Breast epithelium (tissue), 4 donors: Measurements from ENCODE around the gene FBXO33. TPM values are rescaled to one million over a fixed set of nuclear protein-coding genes. Genes with fewer than 3 reads are reported as not detected.

Source experiments
- DNase-seq, 2 donors: peaks; one replicate each; pipeline ENCODE4 v3.0.0-alpha.2; 2019; ENCODE audit warnings: low spot score in 2 of 2
- H3K27ac ChIP-seq, 2 donors: fragments of 200-600 bp; sonication (generic) in 1 of 2; one replicate each; pipeline ENCODE4 v1.5.1; 2016 to 2019; ENCODE audit warnings: mild to moderate bottlenecking in 1 of 2
- H3K27me3 ChIP-seq, 2 donors: fragments of 200-600 bp; sonication (generic) in 1 of 2; one replicate each; pipeline versions ENCODE4 v1.5.1 to v1.6.0; 2017 to 2019; ENCODE audit warnings: control low read depth in 1 of 2, mild to moderate bottlenecking in 1 of 2
- H3K36me3 ChIP-seq: fragments of 200-600 bp; one replicate; pipeline ENCODE4 v1.5.1; 2019
- H3K4me1 ChIP-seq, 2 donors: fragments of 200-600 bp; sonication (generic); one replicate each; pipeline ENCODE4 v1.5.1; 2016 to 2019; ENCODE audit warnings: control low read depth in 1 of 2
- H3K4me3 ChIP-seq, 3 donors: fragments of 200-600 bp; sonication (generic); 1 replicate in 2 of 3; 2 replicates in 1 of 3; pipeline ENCODE4 v1.5.1; 2016 to 2019; ENCODE audit warnings: mild to moderate bottlenecking in 3 of 3, moderate library complexity in 2 of 3
- H3K9me3 ChIP-seq, 2 donors: fragments of 200-600 bp; sonication (generic) in 1 of 2; one replicate each; pipeline ENCODE4 v1.5.1; 2016 to 2019; ENCODE audit warnings: control low read depth in 1 of 2
- POLR2A ChIP-seq: fragments of 450-650 bp; IDR thresholded peaks from one replicate; pipeline ENCODE4 v1.6.1; 2016; ENCODE audit warnings: antibody characterized with exemption, mild to moderate bottlenecking, moderate library complexity
- POLR2AphosphoS5 ChIP-seq, 3 donors: sonication (generic); formaldehyde crosslinking; IDR thresholded peaks; one replicate each; pipeline ENCODE4 v1.6.1; 2017; ENCODE audit warnings: antibody characterized with exemption in 3 of 3
- intact Hi-C: fragments of 100-400 bp; cut with DNase I; formaldehyde crosslinking; loops from one replicate; pipeline ENCODE4 v1.15.1; 2023; ENCODE audit warnings: low total_unique reads
- total RNA-seq, 3 donors: library from RNA; depleted of rRNA; stranded (reverse); fragments of >200 nt; gene quantifications; one replicate each; pipeline ENCODE4 v1.1.0, GENCODE V29; 2016
- TF ChIP-seq, protein P1 (sequence below), 3 donors: fragments of 450-650 bp; IDR thresholded peaks; one replicate each; pipeline ENCODE4 v1.5.1; 2016 to 2017; ENCODE audit warnings: antibody characterized with exemption in 3 of 3, mild to moderate bottlenecking in 3 of 3, moderate library complexity in 3 of 3

Gene FBXO33
- total RNA-seq, 3 donors from 2014 or later: 14.1 to 21.5 (median 15.8) TPM

DNA sequence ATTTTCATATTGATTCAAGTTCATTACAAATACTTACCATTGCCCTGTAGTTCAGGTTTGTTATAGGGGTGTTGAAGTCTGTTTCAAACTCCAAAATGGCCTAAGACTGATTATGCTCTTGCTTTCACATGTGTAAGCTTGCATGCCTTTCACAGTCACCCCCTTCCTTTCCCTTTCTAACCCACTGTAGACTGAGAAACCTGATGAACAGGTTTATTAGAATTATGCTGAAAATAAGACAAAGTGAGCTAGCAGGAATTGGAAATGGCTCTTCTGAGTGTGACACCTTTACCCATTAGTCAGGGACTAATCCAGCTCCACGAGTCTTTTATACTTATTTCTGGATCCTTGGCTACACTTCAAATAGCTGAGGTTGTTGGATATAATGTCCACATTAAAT is 38.9 kb downstream of the FBXO33 start:
- no peaks in the 10 kb centered on the region for H3K36me3 ChIP-seq
- intact Hi-C loops: no loop called here
- H3K4me1 ChIP-seq: no peaks in the 10 kb centered on the region
- no peak overlapping the region for H3K27ac ChIP-seq
- no peak for DNase-seq
- H3K27me3 ChIP-seq: no peaks in the 10 kb centered on the region
- H3K9me3 ChIP-seq: no peaks in the 10 kb centered on the region
- TF ChIP-seq, protein P1, sequence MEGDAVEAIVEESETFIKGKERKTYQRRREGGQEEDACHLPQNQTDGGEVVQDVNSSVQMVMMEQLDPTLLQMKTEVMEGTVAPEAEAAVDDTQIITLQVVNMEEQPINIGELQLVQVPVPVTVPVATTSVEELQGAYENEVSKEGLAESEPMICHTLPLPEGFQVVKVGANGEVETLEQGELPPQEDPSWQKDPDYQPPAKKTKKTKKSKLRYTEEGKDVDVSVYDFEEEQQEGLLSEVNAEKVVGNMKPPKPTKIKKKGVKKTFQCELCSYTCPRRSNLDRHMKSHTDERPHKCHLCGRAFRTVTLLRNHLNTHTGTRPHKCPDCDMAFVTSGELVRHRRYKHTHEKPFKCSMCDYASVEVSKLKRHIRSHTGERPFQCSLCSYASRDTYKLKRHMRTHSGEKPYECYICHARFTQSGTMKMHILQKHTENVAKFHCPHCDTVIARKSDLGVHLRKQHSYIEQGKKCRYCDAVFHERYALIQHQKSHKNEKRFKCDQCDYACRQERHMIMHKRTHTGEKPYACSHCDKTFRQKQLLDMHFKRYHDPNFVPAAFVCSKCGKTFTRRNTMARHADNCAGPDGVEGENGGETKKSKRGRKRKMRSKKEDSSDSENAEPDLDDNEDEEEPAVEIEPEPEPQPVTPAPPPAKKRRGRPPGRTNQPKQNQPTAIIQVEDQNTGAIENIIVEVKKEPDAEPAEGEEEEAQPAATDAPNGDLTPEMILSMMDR (IDR thresholded peaks at IDR 0.05): no peak
- TF ChIP-seq POLR2AphosphoS5 (IDR thresholded peaks at IDR 0.05) (no peak), POLR2A (no peak)
- H3K4me3 ChIP-seq: no peak overlapping the region

- H3K27me3 ChIP-seq: no peaks in the 10 kb centered on the region
- H3K27ac ChIP-seq: no peak overlapping the region
- H3K4me3 ChIP-seq: no peak overlapping the region
- intact Hi-C loops: no loop called here
- H3K36me3 ChIP-seq: no peaks in the 10 kb centered on the region
- DNase-seq: no peak
- H3K4me1 ChIP-seq: no peaks in the 10 kb centered on the region
- TF ChIP-seq, protein P1 (IDR thresholded peaks at IDR 0.05): no peak
- TF ChIP-seq POLR2A: no peak
- no peak for TF ChIP-seq POLR2AphosphoS5 (IDR thresholded peaks at IDR 0.05)
- no peaks in the 10 kb centered on the region for H3K9me3 ChIP-seq
These were observed 48.1 kb downstream of the FBXO33 start for GRCh38 chr14:39384177-39384576.

DNA sequence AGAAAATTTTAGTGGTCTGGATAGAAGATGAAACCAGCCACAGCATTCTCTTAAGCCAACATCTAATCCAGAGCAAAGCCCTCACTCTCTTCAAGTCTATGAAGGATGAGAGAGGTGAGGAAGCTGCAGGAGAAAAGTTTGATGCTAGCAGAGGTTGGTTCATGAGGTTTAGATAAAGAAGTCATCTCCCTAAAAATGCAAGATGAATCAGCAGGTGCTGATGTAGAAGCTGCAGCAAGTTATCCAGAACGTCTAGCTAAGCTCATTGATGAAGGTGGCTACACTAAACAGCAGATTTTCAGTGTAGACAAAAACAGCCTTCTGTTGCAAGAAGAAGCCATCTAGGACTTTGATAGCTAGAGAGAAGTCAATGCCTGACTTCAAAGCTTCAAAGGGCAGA is 48.5 kb downstream of the FBXO33 start:
- intact Hi-C loops: no loop called here
- no peaks in the 10 kb centered on the region for H3K36me3 ChIP-seq
- no peaks in the 10 kb centered on the region for H3K4me1 ChIP-seq
- no peak for DNase-seq
- no peaks in the 10 kb centered on the region for H3K27me3 ChIP-seq
- TF ChIP-seq POLR2AphosphoS5 (IDR thresholded peaks at IDR 0.05) (no peak), POLR2A (no peak)
- TF ChIP-seq, protein P1 (IDR thresholded peaks at IDR 0.05): no peak
- H3K27ac ChIP-seq: no peak overlapping the region
- no peaks in the 10 kb centered on the region for H3K9me3 ChIP-seq
- no peak overlapping the region for H3K4me3 ChIP-seq

DNA sequence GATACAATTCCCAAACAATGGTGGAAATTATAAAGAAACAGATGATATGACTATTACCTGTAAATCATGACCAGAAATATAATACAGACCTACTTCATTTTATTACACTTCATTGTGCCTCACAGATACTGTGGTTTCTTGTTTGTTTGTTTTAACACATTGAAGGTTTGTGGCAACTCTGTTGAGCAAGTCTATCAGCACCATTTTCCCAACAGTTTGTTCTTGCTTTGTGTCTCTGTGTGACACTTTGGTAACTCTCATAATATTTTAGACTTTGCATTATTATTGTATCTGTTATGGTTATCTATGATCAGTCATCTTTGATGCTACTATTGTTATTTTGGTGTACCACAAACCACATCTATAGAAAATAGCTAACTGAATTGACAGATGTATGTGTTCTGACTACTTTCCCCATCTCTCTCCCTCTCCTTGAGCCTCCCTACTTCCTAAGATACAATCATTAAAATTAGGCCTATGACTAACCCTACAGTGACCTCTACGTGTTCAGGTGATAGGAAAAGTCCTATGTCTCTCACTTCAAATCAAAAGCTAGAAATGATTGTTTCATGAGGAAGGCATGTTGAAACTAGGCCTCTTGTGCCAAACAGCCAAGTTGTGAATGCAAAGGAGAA is 49.1 kb downstream of the FBXO33 start:
- Histone ChIP-seq H3K9me3 (no peaks in the 10 kb centered on the region), H3K27ac (no peak overlapping the region), H3K4me3 (no peak overlapping the region), H3K27me3 (no peaks in the 10 kb centered on the region), H3K36me3 (no peaks in the 10 kb centered on the region), H3K4me1 (no peaks in the 10 kb centered on the region)
- intact Hi-C loops: no loop called here
- no peak for TF ChIP-seq POLR2AphosphoS5 (IDR thresholded peaks at IDR 0.05)
- TF ChIP-seq POLR2A: no peak
- TF ChIP-seq, protein P1 (IDR thresholded peaks at IDR 0.05): no peak
- no peak for DNase-seq

- Histone ChIP-seq H3K27ac (no peak overlapping the region), H3K27me3 (no peaks in the 10 kb centered on the region), H3K36me3 (no peaks in the 10 kb centered on the region), H3K9me3 (no peaks in the 10 kb centered on the region), H3K4me3 (no peak overlapping the region), H3K4me1 (no peaks in the 10 kb centered on the region)
- DNase-seq: no peak
- intact Hi-C loops: no loop called here
- TF ChIP-seq POLR2A (no peak), POLR2AphosphoS5 (IDR thresholded peaks at IDR 0.05) (no peak)
- TF ChIP-seq, protein P1 (IDR thresholded peaks at IDR 0.05): no peak
These were observed 49.8 kb downstream of the FBXO33 start for GRCh38 chr14:39382463-39382862.
